Heart right ventricle (tissue), 16 donors: ENCODE results near the gene ABCC4. TPM values are rescaled to one million over a fixed set of nuclear protein-coding genes. Genes with fewer than 3 reads are reported as not detected.

ENCODE experiments used
- ATAC-seq, 8 donors: fragments of 200-7000 bp; cut with Tn5 transposase; one replicate each; pipeline ENCODE4 v1.9.1; 2020; ENCODE audit warnings: mild to moderate bottlenecking in 8 of 8, moderate library complexity in 8 of 8, moderate number of reproducible peaks in 1 of 8
- DNase-seq, 2 donors: peaks; one replicate each; pipeline ENCODE4 v3.0.0-alpha.2; 2020
- H3K27ac ChIP-seq, 10 donors: fragments of 200-600 bp; sonication (generic) in 2 of 10; one replicate each; pipeline versions ENCODE4 v1.5.0 to v1.8.0; 2020 to 2022; ENCODE audit warnings: mild to moderate bottlenecking in 3 of 10
- H3K27me3 ChIP-seq, 7 donors: fragments of 200-600 bp; one replicate each; pipeline ENCODE4 v1.8.0; 2021 to 2022; ENCODE audit warnings: mild to moderate bottlenecking in 2 of 7
- H3K36me3 ChIP-seq, 9 donors: fragments of 200-600 bp; sonication (generic) in 1 of 9; one replicate each; pipeline versions ENCODE4 v1.5.0 to v1.8.0; 2020 to 2022; ENCODE audit warnings: mild to moderate bottlenecking in 2 of 9
- H3K4me1 ChIP-seq, 9 donors: fragments of 200-600 bp; sonication (generic) in 1 of 9; one replicate each; pipeline versions ENCODE4 v1.5.0 to v1.8.0; 2020 to 2022; ENCODE audit warnings: mild to moderate bottlenecking in 4 of 9
- H3K4me3 ChIP-seq, 10 donors: fragments of 200-600 bp; sonication (generic) in 2 of 10; one replicate each; pipeline versions ENCODE4 v1.5.0 to v1.8.0; 2020 to 2022; ENCODE audit warnings: mild to moderate bottlenecking in 7 of 10, moderate library complexity in 2 of 10
- H3K9me3 ChIP-seq, 11 donors: fragments of 200-600 bp in 10 of 11; sonication (generic) in 2 of 11; one replicate each; pipeline versions ENCODE4 v1.5.0 to v1.8.0; 2013 to 2022; ENCODE audit warnings: mild to moderate bottlenecking in 2 of 11, control low read depth in 1 of 11, moderate library complexity in 1 of 11
- WGBS, 2 donors: extraction: QIAGEN DNeasy Blood & Tissue Kit; methylation state at CpG; one replicate each; pipeline ENCODE4 v1.1.7; 2013; ENCODE audit warnings: inconsistent platforms in 1 of 2; 5-methylcytosine and 5-hydroxymethylcytosine counted together
- intact Hi-C, 10 donors: fragments of 100-400 bp; cut with DNase I; formaldehyde crosslinking; loops; one replicate each; pipeline versions ENCODE4 v1.11.1 to v1.14.2; 2022
- polyA plus RNA-seq, 2 donors: library from polyadenylated mRNA; stranded (reverse); fragments of 200-250 nt; gene quantifications; one replicate each; pipeline ENCODE4 v1.2.3, GENCODE V29; 2013
- total RNA-seq, 10 donors: library from RNA; stranded (reverse); fragmentation: NEBNext Ultra II Directional in 3 of 10; extraction: Animal tissue kit (Norgen Biotek cat#: 25700) in 3 of 10; gene quantifications; one replicate each; pipeline versions ENCODE4 v1.2.1 to v1.2.4, GENCODE V29; 2021 to 2023
- TF ChIP-seq, protein P1 (sequence below), 9 donors: fragments of 200-600 bp; sonication (generic) in 2 of 9; IDR thresholded peaks; one replicate each; pipeline versions ENCODE4 v1.5.0 to v1.8.0; 2021 to 2022; ENCODE audit warnings: antibody characterized with exemption in 9 of 9, mild to moderate bottlenecking in 5 of 9, moderate library complexity in 1 of 9
- donor health status: Arrhythmogenic right ventricular cardiomyopathy.
- donor health status: ischemic (EF 13 %, LVEDD 7.1; RV severe dilation, severe dysfunction).
- donor health status: healthy with polysubstance abuse.
- donor health status: DM: no; HTN: yes; CAD: no.
- donor health status: DM: no; HTN: no; CAD: no.
- donor health status: ischemic (EF 25% LVEDD 6.9; RV normal size, moderate dysfunction).
- donor health status: ischemic (EF 25% LVEDD 5.7; RV mildly dilated, moderate dysfunction).
- donor health status: healthy.
- donor health status: DM: yes; HTN: yes; CAD: no.
- donor health status: Ischemic cardiomyopathy.
- donor health status: ischemic (EF 35%, LVEDD 5.7; RV mildly dilated, moderate dysfunction).
- donor health status: nonischemic (EF 11% LVEDD 7.7; RV severe dilation, severe dysfunction).
- donor health status: DM: yes; HTN: yes; CAD: no.
- donor health status: PGD.
- donor health status: ischemic (EF 29% LVEDD 5.4; RV normal size, mild dysfunction).
- donor health status: nonischemic (EF 23%, LVEDD 6.1; RV moderate dilation, normal function).

ABCC4 gene
- total and polyA plus RNA-seq, 12 donors = 1.1 to 6.7 (median 3.9) TPM

DNA sequence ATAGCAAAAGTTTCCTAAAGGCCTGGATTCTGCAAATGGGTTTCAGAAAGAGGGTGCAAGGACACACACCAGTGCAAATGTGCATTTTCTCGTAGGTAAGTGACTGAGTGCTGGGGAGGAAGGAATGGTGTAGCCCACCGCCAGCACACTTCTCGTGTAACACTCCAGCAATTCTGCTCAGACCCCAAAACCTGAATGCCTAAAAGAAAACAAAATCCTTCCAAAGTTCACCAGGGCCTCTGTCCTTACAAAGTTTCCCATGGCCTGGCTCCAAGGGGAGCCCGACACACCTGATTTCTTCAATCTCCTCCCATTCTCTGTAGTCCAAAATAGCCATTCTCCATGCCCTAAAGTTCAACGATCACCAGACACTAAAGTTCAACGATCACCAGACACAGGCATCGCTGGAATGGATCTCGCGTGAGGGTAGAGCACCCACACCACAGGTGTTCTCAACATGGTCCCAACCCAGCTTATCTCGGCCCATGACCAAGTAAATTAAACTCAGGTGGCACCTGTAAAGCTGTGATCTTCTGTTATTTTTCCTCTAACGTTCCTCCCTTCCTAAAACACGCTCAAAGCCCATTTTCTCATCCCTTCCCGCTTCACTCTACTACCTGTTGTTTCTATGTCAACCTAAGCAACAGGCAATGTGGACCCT is 46.0 kb downstream of the ABCC4 start:
- no peaks in the 10 kb centered on the region for H3K4me1 ChIP-seq
- DNase-seq (no peak), ATAC-seq (no peak)
- no peaks in the 10 kb centered on the region for H3K27me3 ChIP-seq
- H3K4me3 ChIP-seq = no peak overlapping the region
- TF ChIP-seq, protein P1, sequence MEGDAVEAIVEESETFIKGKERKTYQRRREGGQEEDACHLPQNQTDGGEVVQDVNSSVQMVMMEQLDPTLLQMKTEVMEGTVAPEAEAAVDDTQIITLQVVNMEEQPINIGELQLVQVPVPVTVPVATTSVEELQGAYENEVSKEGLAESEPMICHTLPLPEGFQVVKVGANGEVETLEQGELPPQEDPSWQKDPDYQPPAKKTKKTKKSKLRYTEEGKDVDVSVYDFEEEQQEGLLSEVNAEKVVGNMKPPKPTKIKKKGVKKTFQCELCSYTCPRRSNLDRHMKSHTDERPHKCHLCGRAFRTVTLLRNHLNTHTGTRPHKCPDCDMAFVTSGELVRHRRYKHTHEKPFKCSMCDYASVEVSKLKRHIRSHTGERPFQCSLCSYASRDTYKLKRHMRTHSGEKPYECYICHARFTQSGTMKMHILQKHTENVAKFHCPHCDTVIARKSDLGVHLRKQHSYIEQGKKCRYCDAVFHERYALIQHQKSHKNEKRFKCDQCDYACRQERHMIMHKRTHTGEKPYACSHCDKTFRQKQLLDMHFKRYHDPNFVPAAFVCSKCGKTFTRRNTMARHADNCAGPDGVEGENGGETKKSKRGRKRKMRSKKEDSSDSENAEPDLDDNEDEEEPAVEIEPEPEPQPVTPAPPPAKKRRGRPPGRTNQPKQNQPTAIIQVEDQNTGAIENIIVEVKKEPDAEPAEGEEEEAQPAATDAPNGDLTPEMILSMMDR (IDR thresholded peaks at IDR 0.05) = no peak
- no peaks in the 10 kb centered on the region for H3K36me3 ChIP-seq
- intact Hi-C loops = no loop called here
- H3K27ac ChIP-seq = no peak overlapping the region
- WGBS, 2 donors = 92 to 93% methylated on average over 13 of the region's 13 CpGs
- H3K9me3 ChIP-seq = no peaks in the 10 kb centered on the region

DNA sequence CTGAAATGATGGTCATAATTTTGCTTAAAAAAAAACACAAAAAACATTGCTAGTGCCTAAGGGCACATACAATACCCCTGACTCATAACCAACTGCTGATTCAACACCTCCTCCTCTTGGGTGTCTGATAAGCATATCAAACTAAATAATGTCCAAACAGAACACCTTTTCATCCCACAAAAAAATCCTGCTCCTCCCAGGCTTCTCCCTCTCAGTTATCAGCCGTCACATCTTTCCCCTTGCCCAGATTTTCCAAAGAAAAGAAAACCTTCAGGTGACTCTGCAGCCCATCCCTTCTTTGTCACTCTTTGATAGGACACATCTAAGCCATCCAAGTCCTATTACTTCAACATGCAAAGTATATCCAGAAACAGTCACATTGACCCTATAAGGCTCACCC is 46.9 kb downstream of the ABCC4 start:
- no peaks in the 10 kb centered on the region for H3K4me1 ChIP-seq
- ATAC-seq = no peak
- DNase-seq = no peak
- H3K4me3 ChIP-seq = no peak overlapping the region
- no peaks in the 10 kb centered on the region for H3K36me3 ChIP-seq
- intact Hi-C loops = no loop called here
- H3K27me3 ChIP-seq = no peaks in the 10 kb centered on the region
- TF ChIP-seq, protein P1 (IDR thresholded peaks at IDR 0.05) = no peak
- H3K9me3 ChIP-seq = no peaks in the 10 kb centered on the region
- 42 to 87% methylated on average over 1 of the region's 1 CpG for WGBS, 2 donors
- no peak overlapping the region for H3K27ac ChIP-seq

DNA sequence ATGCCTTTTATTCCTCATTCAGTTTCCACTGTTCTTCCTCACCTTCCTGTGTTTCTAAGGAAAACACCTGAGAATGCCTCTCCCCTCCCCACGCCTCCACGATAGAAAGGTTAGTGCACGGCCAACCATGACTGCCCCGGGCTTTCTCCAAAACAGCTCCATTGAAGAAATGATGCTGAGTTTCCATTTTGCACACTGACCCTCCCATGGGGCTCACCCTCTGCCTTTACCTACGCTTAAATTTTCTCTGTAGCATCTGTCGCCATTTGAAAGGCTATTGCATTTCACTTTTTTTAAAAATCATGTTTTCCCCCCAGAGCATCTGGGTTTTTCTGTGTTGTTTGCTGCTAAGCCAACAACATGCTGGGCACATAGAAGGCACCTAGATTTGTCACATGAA is 48.2 kb downstream of the ABCC4 start:
- Histone ChIP-seq H3K9me3 (no peaks in the 10 kb centered on the region), H3K36me3 (no peaks in the 10 kb centered on the region), H3K4me3 (no peak overlapping the region), H3K27ac (no peak overlapping the region), H3K4me1 (no peaks in the 10 kb centered on the region), H3K27me3 (no peaks in the 10 kb centered on the region)
- 94 to 97% methylated on average over 6 of the region's 6 CpGs for WGBS, 2 donors
- intact Hi-C loops = no loop called here
- DNase-seq (no peak), ATAC-seq (no peak)
- TF ChIP-seq, protein P1 (IDR thresholded peaks at IDR 0.05) = no peak

DNA sequence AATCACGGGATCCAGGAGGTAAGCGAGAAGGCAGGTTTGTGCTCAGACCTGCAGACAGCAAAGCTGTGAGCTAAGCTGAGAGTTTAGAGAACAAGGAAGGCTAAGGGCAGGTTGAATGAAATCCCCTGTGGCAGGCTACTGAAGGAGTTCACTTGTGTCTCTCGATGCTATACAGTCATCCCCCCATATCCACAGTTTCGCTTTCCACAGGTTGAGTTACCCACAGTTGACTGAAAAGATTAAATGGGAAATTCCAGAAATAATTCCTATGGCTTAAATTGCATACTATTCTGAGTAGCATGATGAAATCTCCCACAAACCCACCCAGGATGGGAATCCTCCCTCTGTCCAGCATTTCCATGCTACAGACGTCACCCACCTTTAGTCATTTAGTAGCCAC is 49.6 kb downstream of the ABCC4 start:
- peaks cover 0 to 2% (median 0%) of the 10 kb centered on the region in 9 donors for H3K4me1 ChIP-seq
- no peaks in the 10 kb centered on the region for H3K27me3 ChIP-seq
- DNase-seq (no peak), ATAC-seq (no peak)
- H3K36me3 ChIP-seq = peaks cover 0 to 2% (median 0%) of the 10 kb centered on the region in 9 donors
- H3K4me3 ChIP-seq = no peak overlapping the region
- H3K9me3 ChIP-seq = no peaks in the 10 kb centered on the region
- TF ChIP-seq, protein P1 (IDR thresholded peaks at IDR 0.05) = no peak
- 89 to 96% methylated on average over 5 of the region's 5 CpGs for WGBS, 2 donors
- intact Hi-C loops = no loop called here
- no peak overlapping the region for H3K27ac ChIP-seq
